HepG2 (cell line): ENCODE data around the gene SIT1. TPM values are rescaled to one million over a fixed set of nuclear protein-coding genes. Genes with fewer than 3 reads are reported as not detected.
A peak's percentile ranks its signal among the peaks of the same experiment; 100 is the strongest.

Experiments
- CSRNP2 ChIP-seq: sonication (generic); formaldehyde crosslinking; conservative IDR thresholded peaks from 2 replicates; pipeline ENCODE4 v1.8.0; 2022; ENCODE audit warnings: low read depth, missing genetic modification reagents
- GLI4 ChIP-seq: sonication (generic); formaldehyde crosslinking; IDR thresholded peaks from 2 replicates; pipeline ENCODE4 v1.5.1; 2020; ENCODE audit warnings: missing genetic modification reagents, mild to moderate bottlenecking, moderate library complexity, borderline replicate concordance
- HNF4A ChIP-seq: sonication (generic); formaldehyde crosslinking; IDR thresholded peaks from 2 replicates; pipeline ENCODE4 v1.4.0; 2020; ENCODE audit warnings: missing genetic modification reagents
- PRMT3 ChIP-seq: sonication (generic); formaldehyde crosslinking; IDR thresholded peaks from 2 replicates; pipeline ENCODE4 v1.8.1; 2022; ENCODE audit warnings: low read depth, mild to moderate bottlenecking, moderate library complexity, missing genetic modification reagents, borderline replicate concordance
- RELA ChIP-seq: sonication (generic); formaldehyde crosslinking; IDR thresholded peaks from 2 replicates; pipeline ENCODE4 v1.4.0; 2020; ENCODE audit warnings: missing genetic modification reagents
- SALL1 ChIP-seq: sonication (generic); formaldehyde crosslinking; IDR thresholded peaks from 2 replicates; pipeline ENCODE4 v1.8.0; 2022; ENCODE audit warnings: mild to moderate bottlenecking, missing genetic modification reagents
- TBX3 ChIP-seq: fragments of 450-650 bp; IDR thresholded peaks from 2 replicates; pipeline ENCODE4 v1.6.1; 2017; ENCODE audit warnings: antibody characterized with exemption, mild to moderate bottlenecking, inconsistent platforms, borderline replicate concordance
- THAP7 ChIP-seq: sonication (generic); formaldehyde crosslinking; IDR thresholded peaks from 2 replicates; pipeline ENCODE4 v1.8.1; 2023; ENCODE audit warnings: mild to moderate bottlenecking, missing genetic modification reagents
- ZFP91 ChIP-seq: sonication (generic); formaldehyde crosslinking; IDR thresholded peaks from 2 replicates; pipeline ENCODE4 v1.9.0; 2022; ENCODE audit warnings: missing genetic modification reagents, mild to moderate bottlenecking, borderline replicate concordance
- ZNF30 ChIP-seq: sonication (generic); formaldehyde crosslinking; IDR thresholded peaks from 2 replicates; pipeline ENCODE4 v1.5.0; 2020; ENCODE audit warnings: mild to moderate bottlenecking, missing genetic modification reagents
- ZNF432 ChIP-seq: sonication (generic); formaldehyde crosslinking; IDR thresholded peaks from 2 replicates; pipeline ENCODE4 v1.5.0; 2020; ENCODE audit warnings: missing genetic modification reagents, mild to moderate bottlenecking, borderline replicate concordance
- ZNF558 ChIP-seq: sonication (generic); formaldehyde crosslinking; IDR thresholded peaks from 2 replicates; pipeline ENCODE4 v1.9.0; 2022; ENCODE audit warnings: mild to moderate bottlenecking, missing genetic modification reagents, borderline replicate concordance
- ZNF619 ChIP-seq: sonication (generic); formaldehyde crosslinking; IDR thresholded peaks from 2 replicates; pipeline ENCODE4 v1.4.0; 2020; ENCODE audit warnings: mild to moderate bottlenecking, missing genetic modification reagents
- ZNF672 ChIP-seq: sonication (generic); formaldehyde crosslinking; IDR thresholded peaks from 2 replicates; pipeline ENCODE4 v1.8.1; 2022; ENCODE audit warnings: missing genetic modification reagents
- ZNF772 ChIP-seq: sonication (generic); formaldehyde crosslinking; IDR thresholded peaks from 2 replicates; pipeline ENCODE4 v1.5.0; 2020; ENCODE audit warnings: mild to moderate bottlenecking, missing genetic modification reagents
- polyA plus RNA-seq, 8 experiments: library from polyadenylated mRNA; depleted of rRNA in 3 of 8; stranded (reverse) in 7 of 8; unstranded in 1 of 8; fragments of >200 nt; fragmentation: Illumina TruSeq in 4 of 8; extraction: Trizol in 4 of 8; gene quantifications; 2 replicates each; pipeline versions ENCODE4 v1.2.1 to v1.2.3, GENCODE V29; 2011 to 2016; ENCODE audit warnings: low read depth in 4 of 8, missing spikeins in 1 of 8, mixed read lengths in 1 of 8; ENCODE audit not compliant: insufficient read depth in 1 of 8
- total RNA-seq, 5 experiments: library from RNA; depleted of rRNA; stranded (reverse); fragments of >200 nt; fragmentation: Illumina TruSeq; extraction: Trizol; gene quantifications; 2 replicates each; pipeline ENCODE4 v1.2.3, GENCODE V29; 2016; ENCODE audit warnings: low read depth in 1 of 5
- TF ChIP-seq, protein P1 (sequence below): IDR thresholded peaks from 2 replicates; pipeline ENCODE4 v1.6.1; 2016; ENCODE audit warnings: low read depth
- TF ChIP-seq, protein P2 (sequence below): sonication (generic); formaldehyde crosslinking; IDR thresholded peaks from 2 replicates; pipeline ENCODE4 v1.5.0; 2020; ENCODE audit warnings: missing genetic modification reagents
- TF ChIP-seq, protein P3 (sequence below): sonication (generic); formaldehyde crosslinking; IDR thresholded peaks from 2 replicates; pipeline ENCODE4 v1.5.0; 2020; ENCODE audit warnings: mild to moderate bottlenecking, missing genetic modification reagents
- TF ChIP-seq, protein P4 (sequence below): sonication (generic); formaldehyde crosslinking; IDR thresholded peaks from 2 replicates; pipeline ENCODE4 v1.5.0; 2020; ENCODE audit warnings: missing genetic modification reagents, mild to moderate bottlenecking, borderline replicate concordance

The SIT1 gene
- total and polyA plus RNA-seq, 2 of the 13 experiments (the other 11 are each of a cell fraction or from before 2014, with no cell fraction given): 0.09 to 6.7 TPM

DNA sequence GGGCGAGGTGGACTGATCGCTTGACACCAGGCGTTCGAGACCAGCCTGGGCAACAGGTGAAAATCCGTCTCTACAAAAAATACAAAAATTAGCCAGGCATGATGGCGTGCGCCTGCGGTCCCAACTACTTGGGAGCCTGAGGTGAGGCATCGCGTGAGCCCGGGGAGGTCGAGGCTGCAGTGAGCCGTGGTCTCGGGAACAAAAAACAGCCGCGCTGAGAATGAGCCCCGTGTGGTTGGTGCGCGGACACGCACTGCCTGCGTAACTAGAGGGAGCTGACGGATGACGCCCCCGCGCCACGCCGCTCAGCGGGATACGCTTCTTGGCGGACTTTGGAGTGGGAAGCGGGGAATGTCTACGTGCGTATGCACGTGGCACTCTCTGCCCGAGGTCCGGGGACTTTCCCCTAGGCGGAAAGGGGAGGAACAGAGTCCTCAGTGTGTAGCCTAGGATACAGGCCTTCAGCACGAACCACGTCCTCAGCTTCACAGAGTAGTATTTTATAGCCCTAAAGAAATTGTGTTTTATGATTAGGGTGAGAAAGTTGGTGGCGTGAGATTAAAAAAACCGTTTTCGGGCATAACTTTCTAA lies 6.9 kb upstream of the SIT1 start, which contains the start of gene RMRP (continued):
- TF ChIP-seq ZNF619 (CRISPR knock-in tag) (peak; percentile 69; the same call in 1 of the 2 replicates), TBX3 (peak; percentile 68; the same call in 1 of the 2 replicates), ZNF432 (no peak), RELA (peak; percentile 97), ZNF30 (CRISPR knock-in tag) (no peak), ZFP91 (CRISPR knock-in tag) (peak; percentile 94), THAP7 (CRISPR knock-in tag) (peak; percentile 87; the same call in 1 of the 2 replicates), CSRNP2 (CRISPR knock-in tag) (no peak; the same call in 1 of the 2 replicates), PRMT3 (CRISPR knock-in tag) (peak; percentile 94; the same call in 1 of the 2 replicates), GLI4 (no peak), ZNF772 (CRISPR knock-in tag) (peak; percentile 99), HNF4A (CRISPR knock-in tag) (peak; percentile 98), ZNF558 (CRISPR knock-in tag) (peak; percentile 95), ZNF672 (CRISPR knock-in tag) (0 out of 2 replicates have a peak, but pooled peaks have one; percentile 87), SALL1 (CRISPR knock-in tag) (peak; percentile 97)
- TF ChIP-seq, protein P1, sequence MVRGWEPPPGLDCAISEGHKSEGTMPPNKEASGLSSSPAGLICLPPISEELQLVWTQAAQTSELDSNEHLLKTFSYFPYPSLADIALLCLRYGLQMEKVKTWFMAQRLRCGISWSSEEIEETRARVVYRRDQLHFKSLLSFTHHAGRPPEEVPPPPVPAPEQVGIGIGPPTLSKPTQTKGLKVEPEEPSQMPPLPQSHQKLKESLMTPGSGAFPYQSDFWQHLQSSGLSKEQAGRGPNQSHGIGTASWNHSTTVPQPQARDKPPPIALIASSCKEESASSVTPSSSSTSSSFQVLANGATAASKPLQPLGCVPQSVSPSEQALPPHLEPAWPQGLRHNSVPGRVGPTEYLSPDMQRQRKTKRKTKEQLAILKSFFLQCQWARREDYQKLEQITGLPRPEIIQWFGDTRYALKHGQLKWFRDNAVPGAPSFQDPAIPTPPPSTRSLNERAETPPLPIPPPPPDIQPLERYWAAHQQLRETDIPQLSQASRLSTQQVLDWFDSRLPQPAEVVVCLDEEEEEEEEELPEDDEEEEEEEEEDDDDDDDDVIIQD (CRISPR knock-in tag): 0 out of 2 replicates have a peak, but pooled peaks have one; percentile 37
- TF ChIP-seq, protein P2, sequence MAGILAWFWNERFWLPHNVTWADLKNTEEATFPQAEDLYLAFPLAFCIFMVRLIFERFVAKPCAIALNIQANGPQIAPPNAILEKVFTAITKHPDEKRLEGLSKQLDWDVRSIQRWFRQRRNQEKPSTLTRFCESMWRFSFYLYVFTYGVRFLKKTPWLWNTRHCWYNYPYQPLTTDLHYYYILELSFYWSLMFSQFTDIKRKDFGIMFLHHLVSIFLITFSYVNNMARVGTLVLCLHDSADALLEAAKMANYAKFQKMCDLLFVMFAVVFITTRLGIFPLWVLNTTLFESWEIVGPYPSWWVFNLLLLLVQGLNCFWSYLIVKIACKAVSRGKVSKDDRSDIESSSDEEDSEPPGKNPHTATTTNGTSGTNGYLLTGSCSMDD (CRISPR knock-in tag): peak; percentile 54; the same call in 1 of the 2 replicates
- TF ChIP-seq, protein P3, sequence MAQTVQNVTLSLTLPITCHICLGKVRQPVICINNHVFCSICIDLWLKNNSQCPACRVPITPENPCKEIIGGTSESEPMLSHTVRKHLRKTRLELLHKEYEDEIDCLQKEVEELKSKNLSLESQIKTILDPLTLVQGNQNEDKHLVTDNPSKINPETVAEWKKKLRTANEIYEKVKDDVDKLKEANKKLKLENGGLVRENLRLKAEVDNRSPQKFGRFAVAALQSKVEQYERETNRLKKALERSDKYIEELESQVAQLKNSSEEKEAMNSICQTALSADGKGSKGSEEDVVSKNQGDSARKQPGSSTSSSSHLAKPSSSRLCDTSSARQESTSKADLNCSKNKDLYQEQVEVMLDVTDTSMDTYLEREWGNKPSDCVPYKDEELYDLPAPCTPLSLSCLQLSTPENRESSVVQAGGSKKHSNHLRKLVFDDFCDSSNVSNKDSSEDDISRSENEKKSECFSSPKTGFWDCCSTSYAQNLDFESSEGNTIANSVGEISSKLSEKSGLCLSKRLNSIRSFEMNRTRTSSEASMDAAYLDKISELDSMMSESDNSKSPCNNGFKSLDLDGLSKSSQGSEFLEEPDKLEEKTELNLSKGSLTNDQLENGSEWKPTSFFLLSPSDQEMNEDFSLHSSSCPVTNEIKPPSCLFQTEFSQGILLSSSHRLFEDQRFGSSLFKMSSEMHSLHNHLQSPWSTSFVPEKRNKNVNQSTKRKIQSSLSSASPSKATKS (CRISPR knock-in tag): no peak
- TF ChIP-seq, protein P4, sequence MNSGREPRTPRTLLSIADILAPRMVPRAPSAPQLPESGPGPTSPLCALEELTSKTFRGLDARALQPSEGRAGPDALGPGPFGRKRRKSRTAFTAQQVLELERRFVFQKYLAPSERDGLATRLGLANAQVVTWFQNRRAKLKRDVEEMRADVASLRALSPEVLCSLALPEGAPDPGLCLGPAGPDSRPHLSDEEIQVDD (CRISPR knock-in tag): peak; percentile 90; the same call in 1 of the 2 replicates
